Neural progenitor cell (in vitro differentiated cells): ENCODE data around the gene CDH13. TPM values are rescaled to one million over a fixed set of nuclear protein-coding genes. Genes with fewer than 3 reads are reported as not detected.

Experiments
- DNase-seq: peaks from one replicate; pipeline ENCODE4 v3.0.0-alpha.2; 2016; ENCODE audit warnings: low spot score
- H2AFZ ChIP-seq: fragments of 200-600 bp; sonication (generic); replicated peaks from 2 replicates; pipeline ENCODE4 v1.6.1; 2016; ENCODE audit warnings: antibody characterized with exemption
- H3F3A ChIP-seq: fragments of 200-600 bp; sonication (generic); 2 replicates; pipeline ENCODE4 v1.6.1; 2016; ENCODE audit warnings: antibody characterized with exemption, low read depth
- H3K27ac ChIP-seq: fragments of 200-600 bp; sonication (generic); 2 replicates; pipeline ENCODE4 v1.5.1; 2016; ENCODE audit warnings: mild to moderate bottlenecking
- H3K27me3 ChIP-seq: fragments of 200-600 bp; sonication (generic); 2 replicates; pipeline ENCODE4 v1.6.1; 2016; ENCODE audit warnings: mild to moderate bottlenecking, moderate library complexity
- H3K36me3 ChIP-seq: fragments of 200-600 bp; sonication (generic); 2 replicates; pipeline ENCODE4 v1.5.1; 2016
- H3K4me1 ChIP-seq: fragments of 200-600 bp; sonication (generic); 2 replicates; pipeline ENCODE4 v1.6.1; 2016; ENCODE audit warnings: mixed run types
- H3K4me2 ChIP-seq: fragments of 200-600 bp; sonication (generic); 2 replicates; pipeline ENCODE4 v1.6.1; 2016
- H3K4me3 ChIP-seq: fragments of 200-600 bp; sonication (generic); 2 replicates; pipeline ENCODE4 v1.5.1; 2016
- H3K79me2 ChIP-seq: fragments of 200-600 bp; sonication (generic); 2 replicates; pipeline ENCODE4 v1.6.1; 2016; ENCODE audit warnings: low read depth
- H3K9ac ChIP-seq: fragments of 200-600 bp; sonication (generic); 2 replicates; pipeline ENCODE4 v1.6.1; 2016
- H3K9me3 ChIP-seq: fragments of 200-600 bp; sonication (generic); 2 replicates; pipeline ENCODE4 v1.5.1; 2016; ENCODE audit warnings: low read depth
- H4K20me1 ChIP-seq: fragments of 200-600 bp; sonication (generic); 2 replicates; pipeline ENCODE4 v1.6.1; 2016; ENCODE audit warnings: low read depth
- H3K27ac Mint-ChIP-seq: 3 replicates; pipeline ENCODE4 v1.8.0; 2021; ENCODE audit warnings: mixed read lengths
- H3K27me3 Mint-ChIP-seq: 2 replicates; pipeline ENCODE4 v1.8.0; 2022; ENCODE audit warnings: low read depth, mild to moderate bottlenecking, inconsistent platforms, moderate library complexity, mixed read lengths; ENCODE audit not compliant: insufficient read depth
- H3K36me3 Mint-ChIP-seq: 3 replicates; pipeline ENCODE4 v1.8.0; 2021; ENCODE audit warnings: mixed read lengths
- H3K4me1 Mint-ChIP-seq: 3 replicates; pipeline ENCODE4 v1.8.0; 2021; ENCODE audit warnings: mixed read lengths
- H3K4me3 Mint-ChIP-seq: 3 replicates; pipeline ENCODE4 v1.8.0; 2021; ENCODE audit warnings: mild to moderate bottlenecking, moderate library complexity, mixed read lengths
- H3K9me3 Mint-ChIP-seq: 3 replicates; pipeline ENCODE4 v1.8.0; 2020; ENCODE audit warnings: mixed read lengths
- CTCF ChIP-seq: fragments of 200-600 bp; sonication (generic); IDR thresholded peaks from 2 replicates; pipeline ENCODE4 v1.5.1; 2017; ENCODE audit warnings: antibody characterized with exemption, mild to moderate bottlenecking
- EZH2 ChIP-seq: fragments of 200-600 bp; sonication (generic); IDR thresholded peaks from 2 replicates; pipeline ENCODE4 v1.6.1; 2017; ENCODE audit warnings: antibody characterized with exemption, mild to moderate bottlenecking, moderate library complexity
- EZH2phosphoT487 ChIP-seq: fragments of 200-600 bp; sonication (generic); IDR thresholded peaks from 2 replicates; pipeline ENCODE4 v1.6.1; 2017; ENCODE audit warnings: antibody characterized with exemption
- total RNA-seq: library from RNA; depleted of rRNA; stranded (reverse); fragments of >200 nt; gene quantifications from 2 replicates; pipeline ENCODE4 v1.2.3, GENCODE V29; 2015; ENCODE audit warnings: low replicate concordance

Gene CDH13
- total RNA-seq, 1 donor from 2014 or later, result 3.0 TPM

DNA sequence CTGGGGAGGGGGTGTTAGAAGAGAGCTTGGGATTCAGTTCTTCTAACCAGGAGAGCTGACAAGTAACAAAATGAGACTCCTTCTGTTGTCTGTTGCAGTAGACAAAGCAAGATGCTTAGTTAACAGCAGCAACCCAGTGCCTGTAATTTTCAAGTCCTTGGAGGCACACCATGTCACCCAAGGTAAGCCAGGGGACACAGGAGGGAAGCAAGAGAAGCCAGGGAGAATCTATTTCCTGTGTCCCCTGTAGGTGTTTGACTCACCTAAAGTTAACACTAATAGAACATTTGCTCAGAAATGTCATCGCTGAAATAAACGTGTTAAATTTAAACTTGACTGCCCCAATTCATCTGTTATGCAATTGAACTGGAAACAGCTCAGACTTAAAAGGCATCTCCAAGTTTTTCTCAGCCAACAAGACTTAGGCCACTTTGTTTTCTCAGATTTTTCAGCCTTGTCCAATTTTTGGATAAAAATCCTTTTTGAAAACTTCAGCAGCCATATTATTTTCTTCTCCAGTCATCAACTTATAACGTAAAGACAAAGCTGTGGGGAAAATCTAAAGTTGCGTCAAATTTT lies 257.6 kb downstream of the CDH13 start:
- peaks cover 31% of the 10 kb centered on the region for H3K4me1 Mint-ChIP-seq
- Histone ChIP-seq H3K27me3 (no peaks in the 10 kb centered on the region), H3K9me3 (no peaks in the 10 kb centered on the region), H3K36me3 (no peaks in the 10 kb centered on the region), H3K79me2 (no peaks in the 10 kb centered on the region), H3K4me3 (no peak overlapping the region), H2AFZ (no peak overlapping the region), H3K9ac (no peak overlapping the region), H3K27ac (no peak overlapping the region), H3K4me1 (peaks cover 5% of the 10 kb centered on the region), H3K4me2 (no peak overlapping the region), H4K20me1 (no peaks in the 10 kb centered on the region), H3F3A (peaks cover 5% of the 10 kb centered on the region)
- no peaks in the 10 kb centered on the region for H3K9me3 Mint-ChIP-seq
- no peak overlapping the region for H3K27ac Mint-ChIP-seq
- H3K4me3 Mint-ChIP-seq, result no peak overlapping the region
- DNase-seq, result no peak
- no peaks in the 10 kb centered on the region for H3K27me3 Mint-ChIP-seq
- TF ChIP-seq CTCF, result no peak
- no peak for TF ChIP-seq EZH2phosphoT487
- no peak for TF ChIP-seq EZH2
- H3K36me3 Mint-ChIP-seq, result no peaks in the 10 kb centered on the region

DNA sequence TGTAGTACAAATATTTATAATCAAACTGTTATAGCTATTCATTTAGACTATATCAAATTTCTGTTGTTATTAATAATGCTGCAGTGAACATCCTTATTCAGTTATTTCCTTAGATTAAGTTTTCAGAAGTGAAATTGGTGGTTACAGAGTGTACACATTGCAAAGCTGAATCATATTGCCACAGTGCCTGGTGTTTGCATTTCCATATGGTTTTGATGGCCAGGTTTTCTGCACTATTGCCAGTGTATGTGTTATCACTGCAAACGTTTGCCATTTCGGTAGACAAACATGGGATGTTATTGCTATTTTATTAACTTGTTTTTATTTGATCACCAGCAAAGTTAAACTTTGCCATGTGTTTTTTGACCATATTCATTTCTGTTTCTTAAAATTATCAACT lies 259.4 kb downstream of the CDH13 start:
- TF ChIP-seq EZH2, result no peak
- no peak for TF ChIP-seq CTCF
- TF ChIP-seq EZH2phosphoT487, result no peak
- no peak for DNase-seq
- Histone ChIP-seq H3K27ac (no peak overlapping the region), H3K27me3 (no peaks in the 10 kb centered on the region), H3F3A (peaks cover 5% of the 10 kb centered on the region), H4K20me1 (no peaks in the 10 kb centered on the region), H3K4me2 (no peak overlapping the region), H3K4me3 (no peak overlapping the region), H3K79me2 (no peaks in the 10 kb centered on the region), H3K9me3 (no peaks in the 10 kb centered on the region), H3K36me3 (no peaks in the 10 kb centered on the region), H3K4me1 (peaks cover 5% of the 10 kb centered on the region), H2AFZ (no peak overlapping the region), H3K9ac (no peak overlapping the region)
- Mint-ChIP-seq H3K4me3 (no peak overlapping the region), H3K27ac (no peak overlapping the region), H3K27me3 (no peaks in the 10 kb centered on the region), H3K4me1 (peaks cover 29% of the 10 kb centered on the region), H3K36me3 (no peaks in the 10 kb centered on the region), H3K9me3 (no peaks in the 10 kb centered on the region)

GRCh38 chr16:82888591-82889001 lies 261.8 kb downstream of the CDH13 start:
- Mint-ChIP-seq H3K4me1 (peaks cover 12% of the 10 kb centered on the region), H3K27me3 (no peaks in the 10 kb centered on the region), H3K27ac (no peak overlapping the region), H3K9me3 (no peaks in the 10 kb centered on the region), H3K4me3 (no peak overlapping the region), H3K36me3 (no peaks in the 10 kb centered on the region)
- Histone ChIP-seq H3K9me3 (no peaks in the 10 kb centered on the region), H3F3A (peaks cover 5% of the 10 kb centered on the region), H3K4me3 (no peak overlapping the region), H3K4me1 (peaks cover 5% of the 10 kb centered on the region), H2AFZ (no peak overlapping the region), H3K27ac (no peak overlapping the region), H3K27me3 (no peaks in the 10 kb centered on the region), H3K79me2 (no peaks in the 10 kb centered on the region), H3K9ac (no peak overlapping the region), H3K36me3 (no peaks in the 10 kb centered on the region), H3K4me2 (no peak overlapping the region), H4K20me1 (no peaks in the 10 kb centered on the region)
- TF ChIP-seq EZH2phosphoT487 (no peak), CTCF (no peak), EZH2 (no peak)
- DNase-seq, result no peak
